ENCODE measurements around the gene PLCB3.

Gene PLCB3

DNA sequence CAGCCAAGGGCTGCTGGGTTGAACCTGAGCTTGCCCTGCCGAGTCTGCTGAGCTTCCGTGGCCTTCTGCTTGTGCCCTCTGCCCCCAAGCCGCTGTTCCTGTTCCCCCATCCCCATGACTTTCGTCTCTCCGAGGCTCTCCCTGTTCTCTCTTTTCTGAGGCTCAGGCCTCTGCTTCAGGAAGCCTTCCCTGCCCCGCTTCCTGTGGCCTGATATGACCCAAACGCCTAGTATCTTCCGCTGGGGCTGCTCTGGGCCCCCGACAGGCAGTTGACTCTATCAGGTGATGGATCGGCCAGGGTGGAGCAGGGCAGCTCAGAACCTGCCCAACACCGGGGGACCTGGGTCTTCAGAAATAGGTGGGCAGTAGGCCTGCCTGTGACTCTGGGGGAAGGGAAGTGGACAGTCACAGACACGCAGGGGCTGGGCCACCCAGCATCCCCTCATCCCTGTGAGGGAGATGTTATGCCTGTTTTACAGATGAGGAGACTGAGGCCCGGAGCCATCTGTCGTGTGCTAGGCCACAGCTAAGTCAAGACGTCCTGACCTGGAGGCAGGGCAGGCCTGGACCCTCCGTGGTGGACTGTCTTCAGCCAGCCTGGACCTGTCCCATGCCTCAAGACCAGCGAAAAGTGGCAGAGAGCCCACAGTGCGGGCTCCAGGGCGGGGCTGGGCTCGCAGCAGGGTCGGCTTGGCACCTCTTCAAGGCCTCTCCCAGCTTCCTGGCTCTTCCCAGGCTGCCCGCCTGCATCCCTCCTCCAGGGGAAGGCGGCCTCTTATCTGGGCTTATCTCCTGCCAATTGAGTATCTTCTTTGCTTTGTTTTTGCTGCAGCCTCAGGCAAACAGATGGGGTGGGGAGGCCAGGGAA is 16.9 kb downstream of the PLCB3 start:
- Histone ChIP-seq H3K36me3 (ENCODE audit: insufficient read depth) (no peaks in the 10 kb centered on the region), H3K27me3 (ENCODE audit: insufficient read depth, low read depth) (no peaks in the 10 kb centered on the region), H3K79me2 (ENCODE audit: insufficient read depth, low read depth) (no peaks in the 10 kb centered on the region), H2AFZ (ENCODE audit: low read depth) (no peak overlapping the region; the same call in 1 of the 2 replicates), H3K4me2 (peak overlapping the region; percentile 86), H3K4me1 (ENCODE audit: low read depth, poor library complexity, severe bottlenecking) (peaks cover 14% of the 10 kb centered on the region), H4K20me1 (ENCODE audit: insufficient read depth) (no peaks in the 10 kb centered on the region), H3K9ac (peak overlapping the region; percentile 86; the same call in 1 of the 2 replicates), H3K27ac (peak overlapping the region; percentile 87), H3K4me3 (IDR thresholded peaks at IDR 0.05; ENCODE audit: insufficient read depth, low read depth, low read length) (no peak overlapping the region)
- TF ChIP-seq, protein P1, sequence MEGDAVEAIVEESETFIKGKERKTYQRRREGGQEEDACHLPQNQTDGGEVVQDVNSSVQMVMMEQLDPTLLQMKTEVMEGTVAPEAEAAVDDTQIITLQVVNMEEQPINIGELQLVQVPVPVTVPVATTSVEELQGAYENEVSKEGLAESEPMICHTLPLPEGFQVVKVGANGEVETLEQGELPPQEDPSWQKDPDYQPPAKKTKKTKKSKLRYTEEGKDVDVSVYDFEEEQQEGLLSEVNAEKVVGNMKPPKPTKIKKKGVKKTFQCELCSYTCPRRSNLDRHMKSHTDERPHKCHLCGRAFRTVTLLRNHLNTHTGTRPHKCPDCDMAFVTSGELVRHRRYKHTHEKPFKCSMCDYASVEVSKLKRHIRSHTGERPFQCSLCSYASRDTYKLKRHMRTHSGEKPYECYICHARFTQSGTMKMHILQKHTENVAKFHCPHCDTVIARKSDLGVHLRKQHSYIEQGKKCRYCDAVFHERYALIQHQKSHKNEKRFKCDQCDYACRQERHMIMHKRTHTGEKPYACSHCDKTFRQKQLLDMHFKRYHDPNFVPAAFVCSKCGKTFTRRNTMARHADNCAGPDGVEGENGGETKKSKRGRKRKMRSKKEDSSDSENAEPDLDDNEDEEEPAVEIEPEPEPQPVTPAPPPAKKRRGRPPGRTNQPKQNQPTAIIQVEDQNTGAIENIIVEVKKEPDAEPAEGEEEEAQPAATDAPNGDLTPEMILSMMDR (conservative IDR thresholded peaks at IDR 0.05; ENCODE audit: low read depth, low read length), result no peak

DNA sequence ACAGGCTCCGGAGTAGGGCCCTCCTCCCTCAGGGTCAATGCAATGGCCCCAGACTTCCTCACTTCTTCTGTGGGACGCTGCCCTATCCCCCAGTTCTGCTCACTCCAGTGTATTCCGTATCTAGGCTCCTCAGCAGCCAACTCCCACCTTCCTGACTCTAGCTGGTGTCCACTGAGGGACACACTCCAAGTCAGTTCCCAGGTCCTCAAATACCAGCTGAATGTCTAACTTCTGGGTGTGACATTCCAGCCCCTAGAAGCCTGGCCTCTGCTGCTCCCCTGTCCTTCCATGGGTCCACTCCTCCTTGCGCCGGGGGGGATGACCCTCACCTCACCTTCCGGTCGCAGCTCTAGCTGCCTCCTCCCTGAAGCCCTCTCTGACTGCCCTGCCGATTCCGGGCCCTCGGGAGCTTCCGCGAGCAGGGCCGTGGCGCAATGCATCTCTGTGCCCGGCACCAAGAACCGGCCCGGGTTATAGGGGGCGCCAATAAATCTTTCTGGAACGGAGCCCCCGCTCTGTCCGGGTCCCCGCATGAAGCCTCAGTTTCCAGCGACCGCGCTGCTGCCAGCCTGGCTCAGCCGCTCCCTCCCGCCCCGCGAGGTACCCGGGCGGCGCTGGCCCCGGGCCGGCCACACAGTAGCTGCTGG is 17.7 kb downstream of the PLCB3 start:
- H3K36me3 ChIP-seq (ENCODE audit: insufficient read depth), result no peaks in the 10 kb centered on the region

GRCh38 chr11:64269540-64270220 is 18.4 kb downstream of the PLCB3 start:
- TF ChIP-seq, protein P1 (conservative IDR thresholded peaks at IDR 0.05; ENCODE audit: low read depth, low read length), result no peak
- peaks cover 14% of the 10 kb centered on the region for H3K4me1 ChIP-seq (ENCODE audit: low read depth, poor library complexity, severe bottlenecking)
- H4K20me1 ChIP-seq (ENCODE audit: insufficient read depth), result no peaks in the 10 kb centered on the region
- H3K79me2 ChIP-seq (ENCODE audit: insufficient read depth, low read depth), result no peaks in the 10 kb centered on the region
- H2AFZ ChIP-seq (ENCODE audit: low read depth), result peak overlapping the region; percentile 68
- H3K27me3 ChIP-seq (ENCODE audit: insufficient read depth, low read depth), result no peaks in the 10 kb centered on the region
- peak overlapping the region; percentile 86 for H3K9ac ChIP-seq
- H3K4me2 ChIP-seq, result peak overlapping the region; percentile 86
- H3K4me3 ChIP-seq (IDR thresholded peaks at IDR 0.05; ENCODE audit: insufficient read depth, low read depth, low read length), result no peak overlapping the region
- peak overlapping the region; percentile 87 for H3K27ac ChIP-seq
- H3K36me3 ChIP-seq (ENCODE audit: insufficient read depth), result no peaks in the 10 kb centered on the region

More for the DNA sequence above, 17.7 kb downstream of the PLCB3 start:
- Histone ChIP-seq H3K27ac (peak overlapping the region; percentile 87), H3K4me1 (ENCODE audit: low read depth, poor library complexity, severe bottlenecking) (peaks cover 14% of the 10 kb centered on the region), H3K9ac (peak overlapping the region; percentile 86), H3K27me3 (ENCODE audit: insufficient read depth, low read depth) (no peaks in the 10 kb centered on the region), H3K4me2 (peak overlapping the region; percentile 86), H3K79me2 (ENCODE audit: insufficient read depth, low read depth) (no peaks in the 10 kb centered on the region), H3K4me3 (IDR thresholded peaks at IDR 0.05; ENCODE audit: insufficient read depth, low read depth, low read length) (no peak overlapping the region), H4K20me1 (ENCODE audit: insufficient read depth) (no peaks in the 10 kb centered on the region), H2AFZ (ENCODE audit: low read depth) (peak overlapping the region; percentile 68)
- TF ChIP-seq, protein P1 (conservative IDR thresholded peaks at IDR 0.05; ENCODE audit: low read depth, low read length), result no peak

DNA sequence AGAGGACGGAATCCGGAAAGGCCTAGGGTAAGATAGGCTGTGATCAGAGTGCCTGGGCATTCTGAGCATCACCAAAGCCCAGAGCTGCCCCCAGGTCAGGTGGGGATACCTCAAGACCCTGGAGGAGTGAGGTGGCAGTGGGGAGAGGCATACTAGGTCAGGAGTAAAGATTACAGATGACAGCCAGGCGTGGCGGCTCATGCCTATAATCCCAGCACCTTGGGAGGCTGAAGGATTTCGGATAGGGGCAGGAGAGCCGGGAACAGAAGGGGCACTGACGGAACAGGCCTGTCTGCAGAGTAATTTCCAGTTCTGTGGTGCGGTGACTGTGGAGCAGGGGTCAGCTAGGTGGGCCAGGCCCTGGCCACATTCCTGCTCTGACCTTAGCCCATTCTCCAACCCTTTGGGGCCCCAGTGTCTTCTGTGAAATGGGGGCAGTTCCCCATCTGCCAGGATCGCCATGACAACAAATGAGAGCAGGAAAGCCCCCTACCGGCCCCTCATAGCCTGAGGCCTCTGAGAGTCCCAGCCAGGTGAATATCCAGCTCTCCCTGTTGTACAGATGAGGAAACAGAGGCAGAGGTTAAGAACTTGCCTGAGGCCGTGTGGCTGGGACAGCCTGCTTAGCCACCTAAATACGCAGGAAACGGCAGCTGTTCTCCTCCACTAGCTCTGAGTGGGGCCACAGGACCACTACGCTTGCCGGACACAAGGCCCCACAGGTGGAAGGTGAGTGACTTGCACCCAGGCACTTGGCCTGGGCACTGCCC is 23.9 kb downstream of the PLCB3 start:
- TF ChIP-seq, protein P1 (conservative IDR thresholded peaks at IDR 0.05; ENCODE audit: low read depth, low read length), result no peak
- H3K36me3 ChIP-seq (ENCODE audit: insufficient read depth), result no peaks in the 10 kb centered on the region
- no peak overlapping the region for H3K9ac ChIP-seq
- no peaks in the 10 kb centered on the region for H3K27me3 ChIP-seq (ENCODE audit: insufficient read depth, low read depth)
- H3K79me2 ChIP-seq (ENCODE audit: insufficient read depth, low read depth), result no peaks in the 10 kb centered on the region
- no peak overlapping the region for H2AFZ ChIP-seq (ENCODE audit: low read depth)
- peaks cover 6% of the 10 kb centered on the region for H3K4me1 ChIP-seq (ENCODE audit: low read depth, poor library complexity, severe bottlenecking)
- H3K4me2 ChIP-seq, result no peak overlapping the region
- H4K20me1 ChIP-seq (ENCODE audit: insufficient read depth), result no peaks in the 10 kb centered on the region
- H3K4me3 ChIP-seq (IDR thresholded peaks at IDR 0.05; ENCODE audit: insufficient read depth, low read depth, low read length), result no peak overlapping the region
- no peak overlapping the region for H3K27ac ChIP-seq
